GM19193 (cell line): Measurements from ENCODE around the gene B4GALT7.

Experiments
- POLR2A ChIP-seq: IDR thresholded peaks from 4 replicates; pipeline ENCODE4 v1.6.1; 2011; ENCODE audit not compliant: insufficient read depth, insufficient read length; ENCODE audit errors: extremely low read depth

The B4GALT7 gene, protein sequence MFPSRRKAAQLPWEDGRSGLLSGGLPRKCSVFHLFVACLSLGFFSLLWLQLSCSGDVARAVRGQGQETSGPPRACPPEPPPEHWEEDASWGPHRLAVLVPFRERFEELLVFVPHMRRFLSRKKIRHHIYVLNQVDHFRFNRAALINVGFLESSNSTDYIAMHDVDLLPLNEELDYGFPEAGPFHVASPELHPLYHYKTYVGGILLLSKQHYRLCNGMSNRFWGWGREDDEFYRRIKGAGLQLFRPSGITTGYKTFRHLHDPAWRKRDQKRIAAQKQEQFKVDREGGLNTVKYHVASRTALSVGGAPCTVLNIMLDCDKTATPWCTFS

DNA sequence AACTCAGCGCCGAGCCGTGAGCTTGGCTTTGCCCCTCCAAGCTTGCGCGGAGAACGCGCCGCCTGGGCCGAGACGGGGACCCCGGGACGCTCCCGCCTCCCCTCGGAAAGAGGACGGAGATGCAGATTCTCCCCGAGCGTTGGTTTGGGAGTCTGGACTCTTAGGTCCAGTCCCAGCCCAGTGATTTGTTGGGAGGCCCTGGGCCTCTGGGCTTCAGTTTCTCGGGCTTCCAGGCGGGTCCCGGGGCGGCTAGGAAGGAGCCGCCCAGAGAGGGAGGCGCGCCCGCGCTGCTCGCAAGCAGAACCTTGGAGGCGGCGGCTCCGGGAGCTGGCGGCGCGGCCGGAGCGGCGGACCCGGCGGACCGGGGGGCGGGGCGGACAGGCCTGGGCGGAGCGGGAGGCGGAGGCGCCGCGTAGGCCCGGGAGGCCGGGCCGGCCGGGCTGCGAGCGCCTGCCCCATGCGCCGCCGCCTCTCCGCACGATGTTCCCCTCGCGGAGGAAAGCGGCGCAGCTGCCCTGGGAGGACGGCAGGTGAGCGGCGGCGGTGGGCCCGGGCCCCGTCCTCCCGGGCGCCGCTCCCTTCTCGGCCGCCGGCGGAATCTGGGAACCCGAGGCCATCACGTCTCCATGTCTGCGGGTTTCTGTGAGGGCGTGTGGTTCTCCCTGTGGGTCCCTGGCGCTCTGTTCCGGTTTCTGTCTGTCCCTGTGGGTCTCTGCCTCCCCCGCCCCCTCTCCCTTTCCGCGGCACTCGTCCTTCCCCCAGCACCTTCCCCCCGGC, at the start of gene B4GALT7:
Gene B4GALT7 (plus strand): TSS at position 402 of the 777 bp plus-strand sequence. CDS start 79 bp downstream, at position 481.
- TF ChIP-seq POLR2A, result peak; percentile 93

DNA sequence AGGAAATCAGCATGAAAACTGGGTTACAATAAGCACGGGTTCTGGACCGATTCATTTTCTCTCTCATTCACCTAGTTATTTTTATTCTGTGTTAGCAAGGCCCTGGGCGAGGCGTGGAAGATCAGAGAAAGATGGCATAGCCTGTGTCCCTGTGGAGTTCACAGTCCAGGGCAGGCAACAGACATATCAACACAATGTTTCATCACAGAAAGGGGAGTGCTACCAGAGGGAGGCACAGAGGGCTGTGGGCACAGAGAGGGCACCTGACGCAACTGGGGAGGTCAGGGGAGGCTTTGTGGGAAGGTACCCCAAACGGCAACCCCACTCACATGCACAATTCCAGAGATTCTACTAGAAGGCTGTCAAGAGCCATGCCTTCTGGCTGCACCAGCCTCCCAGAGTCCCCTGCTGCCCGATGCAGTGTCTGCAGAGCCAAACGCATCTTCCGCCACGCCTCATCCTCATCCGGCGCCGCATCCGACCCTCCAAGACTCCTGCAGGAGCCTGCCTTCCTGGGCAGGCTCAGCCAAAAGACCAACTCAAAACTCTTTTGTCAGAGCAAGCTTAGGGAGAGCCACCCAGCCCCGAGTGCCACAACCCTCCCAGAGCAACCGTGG, 47.0 kb upstream of the B4GALT7 start:
- TF ChIP-seq POLR2A, result no peak

DNA sequence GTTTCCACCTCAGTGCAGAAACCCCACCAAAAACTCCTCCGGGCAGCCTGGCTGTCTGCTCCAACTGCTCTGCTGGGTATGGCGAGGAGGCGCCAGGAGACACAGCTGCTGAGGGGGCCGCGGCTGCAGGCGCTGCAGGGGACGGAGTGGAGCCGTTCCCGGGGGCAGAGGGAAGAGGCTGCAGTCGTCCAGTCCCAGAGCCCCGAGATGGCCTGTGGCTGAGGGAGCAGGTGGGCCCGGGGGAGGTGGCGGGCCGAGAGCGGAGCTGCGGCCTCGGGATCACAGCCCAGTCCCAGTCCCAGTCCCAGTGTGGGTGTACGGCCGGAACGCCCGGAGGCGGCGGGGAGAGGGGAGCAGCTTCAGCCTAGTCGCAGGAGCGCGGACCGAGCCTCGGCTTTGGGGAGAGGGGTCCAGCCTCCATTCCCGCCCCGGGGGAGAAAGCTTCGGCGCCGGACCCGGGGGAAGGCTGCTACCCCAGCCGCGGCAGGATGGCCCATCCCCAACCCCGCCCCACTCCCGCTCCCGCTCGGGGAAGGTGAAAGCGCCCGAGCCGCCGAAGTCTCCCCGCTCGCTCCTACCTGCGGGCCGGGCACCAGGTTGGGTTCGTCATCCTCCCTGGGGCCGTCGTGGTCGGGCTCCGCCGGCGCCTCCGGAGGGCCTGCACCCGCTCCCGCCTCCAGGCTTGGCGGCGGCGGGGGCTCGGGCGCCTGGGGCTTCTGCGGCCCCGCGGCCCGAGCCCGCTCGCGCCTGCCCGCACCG, 46.1 kb upstream of the B4GALT7 start:
- no peak for TF ChIP-seq POLR2A

DNA sequence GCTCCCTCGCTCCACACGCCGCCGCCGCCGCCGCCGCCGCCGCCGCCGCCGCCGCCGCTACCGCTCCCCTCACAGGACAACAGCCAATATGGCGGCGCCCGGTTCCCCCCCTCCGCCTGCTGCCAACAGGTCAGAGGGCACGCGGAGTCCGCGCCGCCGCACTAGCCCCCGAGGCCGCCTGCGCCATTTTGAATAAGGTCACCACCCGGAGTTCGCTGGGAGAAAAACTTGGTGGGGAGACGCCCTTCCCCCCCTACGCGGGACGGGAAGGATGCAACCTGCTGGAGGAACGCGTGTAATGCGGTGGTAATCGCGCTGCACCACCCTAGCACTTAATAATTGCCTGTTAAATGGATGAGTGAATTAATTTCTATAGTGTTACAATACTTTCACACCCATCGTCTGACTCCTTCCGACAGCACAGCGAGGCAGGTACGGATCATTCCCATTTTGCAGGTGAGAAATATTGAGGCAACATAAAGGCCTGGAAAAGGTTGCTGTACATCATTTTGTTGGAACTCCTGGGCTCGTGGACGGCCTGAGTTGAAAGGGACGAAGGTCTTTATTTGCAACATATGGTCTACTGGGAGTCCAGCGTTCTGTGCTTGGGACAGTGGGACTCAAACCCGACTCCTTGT, 45.3 kb upstream of the B4GALT7 start, which contains the start of gene FAM193B:
Gene FAM193B (minus strand): TSS at position 90 of the 638 bp plus-strand sequence. CDS start 105 bp downstream, outside the sequence.
- peak; percentile 54 for TF ChIP-seq POLR2A

DNA sequence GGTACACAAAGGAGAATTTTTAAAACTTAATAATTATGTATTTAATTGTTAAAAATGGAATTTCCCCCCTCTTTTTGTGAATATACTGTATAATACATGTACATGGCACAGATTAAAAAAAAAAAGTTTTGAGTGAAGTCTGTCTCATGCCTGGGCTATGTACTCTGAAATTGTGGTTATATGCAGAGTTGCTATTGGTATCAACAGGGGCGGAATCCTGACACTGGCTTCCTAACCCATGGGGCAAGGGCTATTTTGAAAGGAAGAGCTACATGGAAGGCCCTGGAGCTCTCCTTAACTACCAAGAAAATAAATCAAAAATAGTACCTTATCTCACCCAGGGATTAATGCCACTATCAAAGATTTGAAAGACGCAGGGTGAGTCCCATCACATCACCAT, 44.7 kb upstream of the B4GALT7 start:
- TF ChIP-seq POLR2A, result no peak

DNA sequence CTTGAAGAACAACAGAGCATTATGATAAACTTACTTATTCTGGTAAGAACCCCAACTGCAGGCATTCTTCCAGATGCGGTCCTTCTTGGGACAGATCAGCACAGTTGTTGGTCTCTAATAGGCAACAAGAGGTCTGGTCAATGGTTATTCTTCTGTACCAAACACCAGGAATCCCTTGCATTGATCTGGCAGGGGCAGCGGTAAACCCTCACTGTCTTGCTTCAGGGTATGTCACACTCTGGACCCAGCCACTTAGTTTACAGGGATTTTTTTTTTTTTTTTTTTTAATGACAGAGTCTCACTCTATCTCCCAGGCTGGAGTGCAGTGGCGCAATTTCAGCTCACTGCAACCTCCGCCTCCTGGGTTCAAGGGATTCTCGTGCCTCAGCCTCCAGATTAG, 44.3 kb upstream of the B4GALT7 start:
- TF ChIP-seq POLR2A, result no peak

DNA sequence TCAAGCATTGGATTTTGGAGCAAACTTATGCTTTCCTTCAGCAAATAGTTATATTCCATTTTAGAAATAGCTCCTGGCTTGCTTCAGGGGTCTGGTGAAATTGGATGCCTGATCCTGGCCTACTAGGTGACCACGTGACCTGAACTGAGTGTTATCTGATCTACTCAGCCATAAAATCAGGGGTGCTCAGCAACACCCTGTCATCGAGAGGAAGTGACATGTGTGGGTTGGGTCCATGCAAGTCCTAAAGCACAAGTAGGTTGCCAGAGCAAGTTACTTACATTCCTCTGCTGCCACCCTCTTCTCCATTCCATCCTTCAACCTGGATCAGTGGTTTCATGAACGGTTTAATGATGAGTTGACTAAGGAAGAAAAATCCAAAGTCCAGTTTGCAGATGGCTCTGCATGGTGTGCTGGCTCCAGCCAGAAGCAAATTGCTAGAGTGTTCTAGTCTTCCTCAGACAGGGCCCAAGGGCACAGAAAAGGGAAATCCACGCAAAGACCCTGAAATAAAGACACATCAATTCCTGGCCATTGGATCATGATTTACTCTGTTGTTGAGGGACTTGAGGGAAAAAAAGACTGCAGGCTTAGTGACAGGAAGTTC, 42.8 kb upstream of the B4GALT7 start:
- no peak for TF ChIP-seq POLR2A

DNA sequence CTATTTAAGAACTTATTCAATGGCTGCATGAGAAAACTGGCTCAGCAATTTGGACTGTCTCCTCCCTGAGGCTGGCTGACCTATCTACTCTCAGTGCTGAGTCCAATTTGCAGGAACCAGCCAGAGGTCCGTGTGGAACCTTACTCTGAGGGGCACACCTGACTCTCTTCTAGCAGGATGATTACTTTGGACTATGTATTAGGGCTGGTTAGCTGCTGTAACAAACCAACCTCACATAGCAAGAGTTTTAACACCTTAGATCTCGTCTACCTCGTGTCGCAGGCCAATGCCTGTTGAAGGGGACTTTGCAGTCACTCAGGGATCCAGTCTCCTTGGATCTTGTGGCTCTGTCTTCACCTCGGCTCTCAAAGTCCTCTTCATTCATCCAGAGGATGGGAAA, 42.1 kb upstream of the B4GALT7 start:
- no peak for TF ChIP-seq POLR2A

DNA sequence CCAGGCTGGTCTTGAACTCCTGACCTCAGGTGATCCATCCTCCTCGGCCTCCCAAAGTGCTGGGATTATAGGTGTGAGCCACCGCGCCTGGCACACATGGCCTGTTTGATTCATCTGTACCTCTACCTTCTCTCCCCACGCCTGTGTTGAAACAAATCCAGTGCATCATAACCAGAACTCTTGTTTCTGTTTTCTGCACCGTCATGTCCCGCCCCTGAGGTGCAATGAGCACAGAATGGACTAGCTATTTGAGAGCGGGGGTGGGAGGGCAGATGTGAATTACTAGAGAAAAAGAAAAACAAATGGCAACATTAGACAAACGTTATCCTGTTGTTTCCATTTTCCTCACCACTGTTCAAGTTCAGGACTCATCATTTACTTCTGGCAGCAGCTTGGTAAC, 34.9 kb upstream of the B4GALT7 start:
- no peak for TF ChIP-seq POLR2A

DNA sequence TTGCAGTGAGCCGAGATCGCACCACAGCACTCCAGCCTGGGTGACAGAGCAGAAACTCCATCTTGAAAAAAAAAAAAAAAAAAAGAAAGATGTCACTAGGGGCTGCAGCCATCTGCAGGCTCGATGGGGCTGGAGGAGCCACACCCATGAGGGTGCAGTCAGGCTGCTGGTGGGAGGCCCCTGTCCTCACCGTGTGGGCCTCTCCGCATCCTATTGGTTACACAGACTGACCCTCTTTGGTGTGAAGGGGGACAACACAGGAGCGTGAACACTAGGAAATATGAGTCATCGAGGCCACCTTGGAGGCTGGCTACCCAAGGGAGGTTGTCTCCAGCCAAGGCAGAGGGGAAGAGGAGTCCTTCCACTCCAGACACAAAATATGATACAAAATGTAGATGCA, 31.6 kb upstream of the B4GALT7 start:
- TF ChIP-seq POLR2A, result no peak

DNA sequence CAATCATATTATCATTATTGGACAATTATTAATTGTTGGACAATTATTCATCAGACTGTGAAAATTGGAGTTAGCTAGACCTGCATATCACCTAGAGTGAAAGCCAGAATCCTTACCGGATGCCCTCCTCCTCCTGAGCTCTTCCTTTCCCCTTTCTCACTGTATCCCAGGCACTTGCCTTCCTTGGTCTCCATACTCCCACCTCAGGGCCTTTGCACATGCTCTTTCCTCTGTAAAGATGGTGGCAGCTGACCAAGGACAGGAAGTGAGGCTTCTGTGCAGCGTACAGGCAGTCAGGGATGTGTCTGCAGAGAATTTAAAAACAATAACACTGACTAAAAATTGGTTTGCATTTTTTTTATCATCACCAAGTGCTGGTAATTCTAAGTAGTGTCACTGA, 30.0 kb upstream of the B4GALT7 start:
- TF ChIP-seq POLR2A, result no peak

DNA sequence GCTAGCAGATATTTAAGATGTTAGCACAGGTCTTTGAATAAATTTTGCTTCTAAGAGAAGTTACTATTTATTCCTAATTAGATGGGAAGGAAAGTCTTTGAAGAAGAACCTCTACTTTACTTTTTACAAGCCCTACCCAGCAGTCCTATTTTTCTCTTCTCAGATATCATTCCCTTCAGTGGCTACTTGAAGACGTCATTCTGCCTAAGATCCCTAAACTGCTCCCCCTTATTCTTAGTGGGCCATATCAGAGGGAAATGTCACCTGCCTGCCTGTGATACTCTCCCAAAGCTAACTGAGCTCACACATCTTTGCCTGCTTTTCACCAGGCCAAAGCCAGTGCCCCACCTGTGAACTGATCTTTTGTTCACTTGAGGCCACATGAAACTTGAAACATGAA, 24.4 kb upstream of the B4GALT7 start:
- no peak for TF ChIP-seq POLR2A

DNA sequence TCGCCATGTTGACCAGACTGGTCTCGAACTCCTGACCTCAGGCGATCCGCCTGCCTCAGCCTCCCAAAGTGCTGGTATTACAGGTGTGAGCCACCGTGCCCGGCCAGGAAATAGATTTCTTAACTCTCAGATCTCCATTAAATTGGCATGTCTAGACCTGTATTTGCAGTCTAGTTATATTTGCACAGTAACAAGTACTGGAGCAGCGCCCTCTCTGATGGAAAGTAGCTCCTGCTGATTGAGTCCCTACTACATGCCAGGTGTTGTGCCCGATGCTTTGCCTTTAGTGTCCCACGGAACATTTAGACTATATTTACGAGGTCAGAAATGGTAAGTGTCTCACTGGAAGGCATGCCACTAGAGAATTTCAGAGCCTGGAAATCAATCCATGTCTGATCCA, 23.8 kb upstream of the B4GALT7 start:
- TF ChIP-seq POLR2A, result no peak

DNA sequence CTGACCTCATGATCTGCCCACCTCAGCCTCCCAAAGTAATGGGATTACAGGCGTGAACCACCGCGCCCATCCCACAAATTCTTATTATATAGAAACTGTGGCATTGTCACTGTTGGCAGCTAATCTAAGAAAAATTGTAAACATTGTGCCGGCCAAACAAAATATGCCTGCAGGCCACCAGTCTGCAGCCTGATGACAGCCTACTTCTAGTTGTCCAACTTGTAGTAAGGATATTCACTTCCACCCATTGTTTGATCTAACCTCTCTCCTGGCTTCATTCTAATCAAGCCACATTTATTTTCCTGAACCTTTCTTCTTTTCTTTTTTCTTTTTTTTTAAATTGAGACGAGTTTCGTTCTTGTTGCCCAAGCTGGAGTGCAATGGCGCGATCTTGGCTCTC, 21.6 kb upstream of the B4GALT7 start:
- TF ChIP-seq POLR2A, result no peak
